Prostate gland (tissue), 2 donors: ENCODE results near the gene MBD2.

Source experiments
- POLR2A ChIP-seq: fragments of 450-650 bp; IDR thresholded peaks from one replicate; pipeline ENCODE4 v1.6.1; 2016; ENCODE audit warnings: antibody characterized with exemption, mild to moderate bottlenecking
- POLR2AphosphoS5 ChIP-seq: sonication (generic); formaldehyde crosslinking; IDR thresholded peaks from one replicate; pipeline ENCODE4 v1.6.1; 2017; ENCODE audit warnings: antibody characterized with exemption
- TF ChIP-seq, protein P1 (sequence below), 4 experiments: fragments of 200-600 bp in 2 of 4; fragments of 450-650 bp in 2 of 4; sonication (generic) in 2 of 4; IDR thresholded peaks; 1 replicate in 3 of 4; 2 replicates in 1 of 4; pipeline ENCODE4 v1.5.1; 2016 to 2019; ENCODE audit warnings: antibody characterized with exemption in 4 of 4, mild to moderate bottlenecking in 2 of 4, moderate library complexity in 2 of 4

DNA sequence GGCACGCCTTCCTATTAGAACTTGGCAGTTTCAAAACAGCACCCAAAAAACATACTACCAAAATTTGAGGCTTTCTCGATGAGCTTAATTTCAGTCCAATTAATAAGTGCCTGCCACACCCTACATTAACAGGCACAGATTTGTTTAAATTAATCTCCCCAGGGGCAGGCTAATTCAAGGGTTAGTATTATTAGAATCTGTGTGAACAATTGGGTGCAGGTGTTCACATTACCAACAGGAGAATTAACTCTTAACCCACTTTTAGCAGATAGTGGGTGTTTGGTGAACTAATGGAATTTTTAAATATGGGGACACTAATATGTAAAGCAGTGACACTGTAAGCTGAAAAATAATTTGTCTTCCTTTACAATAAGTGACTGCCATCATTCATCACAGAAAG lies 4.1 kb downstream of the MBD2 start:
- TF ChIP-seq, protein P1, sequence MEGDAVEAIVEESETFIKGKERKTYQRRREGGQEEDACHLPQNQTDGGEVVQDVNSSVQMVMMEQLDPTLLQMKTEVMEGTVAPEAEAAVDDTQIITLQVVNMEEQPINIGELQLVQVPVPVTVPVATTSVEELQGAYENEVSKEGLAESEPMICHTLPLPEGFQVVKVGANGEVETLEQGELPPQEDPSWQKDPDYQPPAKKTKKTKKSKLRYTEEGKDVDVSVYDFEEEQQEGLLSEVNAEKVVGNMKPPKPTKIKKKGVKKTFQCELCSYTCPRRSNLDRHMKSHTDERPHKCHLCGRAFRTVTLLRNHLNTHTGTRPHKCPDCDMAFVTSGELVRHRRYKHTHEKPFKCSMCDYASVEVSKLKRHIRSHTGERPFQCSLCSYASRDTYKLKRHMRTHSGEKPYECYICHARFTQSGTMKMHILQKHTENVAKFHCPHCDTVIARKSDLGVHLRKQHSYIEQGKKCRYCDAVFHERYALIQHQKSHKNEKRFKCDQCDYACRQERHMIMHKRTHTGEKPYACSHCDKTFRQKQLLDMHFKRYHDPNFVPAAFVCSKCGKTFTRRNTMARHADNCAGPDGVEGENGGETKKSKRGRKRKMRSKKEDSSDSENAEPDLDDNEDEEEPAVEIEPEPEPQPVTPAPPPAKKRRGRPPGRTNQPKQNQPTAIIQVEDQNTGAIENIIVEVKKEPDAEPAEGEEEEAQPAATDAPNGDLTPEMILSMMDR (IDR thresholded peaks at IDR 0.05), result no peak
- TF ChIP-seq POLR2A (no peak), POLR2AphosphoS5 (no peak)
